HEK293 (cell line): ENCODE measurements around the gene F2.
A peak's percentile ranks its signal among the peaks of the same experiment; 100 is the strongest.

Source experiments
- HOXD13 ChIP-seq: sonication (generic); formaldehyde crosslinking; IDR thresholded peaks from 2 replicates; pipeline ENCODE4 v1.8.0; 2022; ENCODE audit warnings: missing genetic modification reagents, borderline replicate concordance
- IKZF3 ChIP-seq: fragments of 450-650 bp; IDR thresholded peaks from 2 replicates; pipeline ENCODE4 v1.5.0; 2018; ENCODE audit warnings: missing biosample characterization, mild to moderate bottlenecking, missing genetic modification characterization, moderate library complexity
- KLF7 ChIP-seq: fragments of 450-650 bp; formaldehyde crosslinking; IDR thresholded peaks from 2 replicates; pipeline ENCODE4 v1.5.1; 2016; ENCODE audit warnings: missing biosample characterization, missing genetic modification characterization, borderline replicate concordance
- SCRT1 ChIP-seq: fragments of 450-650 bp; formaldehyde crosslinking; IDR thresholded peaks from 2 replicates; pipeline ENCODE4 v1.5.1; 2016; ENCODE audit warnings: missing biosample characterization, missing genetic modification characterization, borderline replicate concordance
- SCRT2 ChIP-seq: fragments of 450-650 bp; formaldehyde crosslinking; IDR thresholded peaks from 2 replicates; pipeline ENCODE4 v1.5.1; 2016; ENCODE audit warnings: missing biosample characterization, missing genetic modification characterization
- SETDB1 ChIP-seq: IDR thresholded peaks from one replicate; pipeline ENCODE4 v1.6.1; 2017; ENCODE audit warnings: mild to moderate bottlenecking, low read length, moderate library complexity, mixed read lengths; ENCODE audit not compliant: insufficient read length
- ZBTB1 ChIP-seq: fragments of 450-650 bp; formaldehyde crosslinking; IDR thresholded peaks from 2 replicates; pipeline ENCODE4 v1.5.1; 2016; ENCODE audit warnings: missing biosample characterization, missing genetic modification characterization
- ZFP3 ChIP-seq: fragments of 450-650 bp; formaldehyde crosslinking; IDR thresholded peaks from 2 replicates; pipeline ENCODE4 v1.5.1; 2016; ENCODE audit warnings: low read depth, missing biosample characterization, missing genetic modification characterization
- ZNF112 ChIP-seq: fragments of 450-650 bp; formaldehyde crosslinking; IDR thresholded peaks from 2 replicates; pipeline ENCODE4 v1.5.0; 2017; ENCODE audit warnings: missing biosample characterization, missing genetic modification characterization
- ZNF114 ChIP-seq: fragments of 450-650 bp; formaldehyde crosslinking; IDR thresholded peaks from 2 replicates; pipeline ENCODE4 v1.5.0; 2017; ENCODE audit warnings: missing biosample characterization, missing genetic modification characterization
- ZNF138 ChIP-seq: fragments of 450-650 bp; formaldehyde crosslinking; IDR thresholded peaks from 2 replicates; pipeline ENCODE4 v1.5.1; 2016; ENCODE audit warnings: missing biosample characterization, missing genetic modification characterization, borderline replicate concordance
- ZNF146 ChIP-seq: fragments of 450-650 bp; formaldehyde crosslinking; IDR thresholded peaks from 2 replicates; pipeline ENCODE4 v1.5.1; 2016; ENCODE audit warnings: missing biosample characterization, missing genetic modification characterization
- ZNF2 ChIP-seq: fragments of 450-650 bp; formaldehyde crosslinking; IDR thresholded peaks from 2 replicates; pipeline ENCODE4 v1.5.1; 2016; ENCODE audit warnings: missing biosample characterization, missing genetic modification characterization
- ZNF23 ChIP-seq: fragments of 450-650 bp; formaldehyde crosslinking; IDR thresholded peaks from 2 replicates; pipeline ENCODE4 v1.5.1; 2016; ENCODE audit warnings: missing biosample characterization, missing genetic modification characterization, borderline replicate concordance
- ZNF24 ChIP-seq: fragments of 450-650 bp; formaldehyde crosslinking; IDR thresholded peaks from 2 replicates; pipeline ENCODE4 v1.5.1; 2016; ENCODE audit warnings: missing biosample characterization, missing genetic modification characterization
- ZNF521 ChIP-seq: fragments of 450-650 bp; formaldehyde crosslinking; IDR thresholded peaks from 2 replicates; pipeline ENCODE4 v1.5.1; 2017; ENCODE audit warnings: missing biosample characterization, mild to moderate bottlenecking, missing genetic modification characterization
- ZNF585B ChIP-seq: fragments of 450-650 bp; formaldehyde crosslinking; IDR thresholded peaks from 2 replicates; pipeline ENCODE4 v1.5.1; 2016; ENCODE audit warnings: missing biosample characterization, missing genetic modification characterization
- ZNF596 ChIP-seq: fragments of 450-650 bp; IDR thresholded peaks from 2 replicates; pipeline ENCODE4 v1.5.0; 2018; ENCODE audit warnings: missing biosample characterization, mild to moderate bottlenecking, missing genetic modification characterization, moderate library complexity
- ZNF624 ChIP-seq: fragments of 450-650 bp; formaldehyde crosslinking; IDR thresholded peaks from 2 replicates; pipeline ENCODE4 v1.5.1; 2017; ENCODE audit warnings: missing biosample characterization, missing genetic modification characterization
- ZSCAN16 ChIP-seq: fragments of 450-650 bp; formaldehyde crosslinking; IDR thresholded peaks from 2 replicates; pipeline ENCODE4 v1.5.1; 2016; ENCODE audit warnings: missing biosample characterization, missing genetic modification characterization
- TF ChIP-seq, protein P1 (sequence below): fragments of 450-650 bp; formaldehyde crosslinking; IDR thresholded peaks from 2 replicates; pipeline ENCODE4 v1.5.1; 2017; ENCODE audit warnings: missing biosample characterization, missing genetic modification characterization
- TF ChIP-seq, protein P2 (sequence below): fragments of 450-650 bp; formaldehyde crosslinking; IDR thresholded peaks from 2 replicates; pipeline ENCODE4 v1.5.0; 2017; ENCODE audit warnings: missing biosample characterization, missing genetic modification characterization, borderline replicate concordance
- TF ChIP-seq, protein P3 (sequence below): fragments of 450-650 bp; formaldehyde crosslinking; IDR thresholded peaks from 2 replicates; pipeline ENCODE4 v1.5.1; 2016; ENCODE audit warnings: missing biosample characterization, missing genetic modification characterization, borderline replicate concordance
- TF ChIP-seq, protein P4 (sequence below): fragments of 450-650 bp; formaldehyde crosslinking; IDR thresholded peaks from 2 replicates; pipeline ENCODE4 v1.5.1; 2016; ENCODE audit warnings: missing biosample characterization, missing genetic modification characterization, borderline replicate concordance
- TF ChIP-seq, protein P5 (sequence below): fragments of 450-650 bp; formaldehyde crosslinking; IDR thresholded peaks from 2 replicates; pipeline ENCODE4 v1.5.1; 2017; ENCODE audit warnings: missing biosample characterization, missing genetic modification characterization
- TF ChIP-seq, protein P6 (sequence below): fragments of 450-650 bp; formaldehyde crosslinking; IDR thresholded peaks from 2 replicates; pipeline ENCODE4 v1.5.1; 2016; ENCODE audit warnings: missing biosample characterization, missing genetic modification characterization

The F2 gene

DNA sequence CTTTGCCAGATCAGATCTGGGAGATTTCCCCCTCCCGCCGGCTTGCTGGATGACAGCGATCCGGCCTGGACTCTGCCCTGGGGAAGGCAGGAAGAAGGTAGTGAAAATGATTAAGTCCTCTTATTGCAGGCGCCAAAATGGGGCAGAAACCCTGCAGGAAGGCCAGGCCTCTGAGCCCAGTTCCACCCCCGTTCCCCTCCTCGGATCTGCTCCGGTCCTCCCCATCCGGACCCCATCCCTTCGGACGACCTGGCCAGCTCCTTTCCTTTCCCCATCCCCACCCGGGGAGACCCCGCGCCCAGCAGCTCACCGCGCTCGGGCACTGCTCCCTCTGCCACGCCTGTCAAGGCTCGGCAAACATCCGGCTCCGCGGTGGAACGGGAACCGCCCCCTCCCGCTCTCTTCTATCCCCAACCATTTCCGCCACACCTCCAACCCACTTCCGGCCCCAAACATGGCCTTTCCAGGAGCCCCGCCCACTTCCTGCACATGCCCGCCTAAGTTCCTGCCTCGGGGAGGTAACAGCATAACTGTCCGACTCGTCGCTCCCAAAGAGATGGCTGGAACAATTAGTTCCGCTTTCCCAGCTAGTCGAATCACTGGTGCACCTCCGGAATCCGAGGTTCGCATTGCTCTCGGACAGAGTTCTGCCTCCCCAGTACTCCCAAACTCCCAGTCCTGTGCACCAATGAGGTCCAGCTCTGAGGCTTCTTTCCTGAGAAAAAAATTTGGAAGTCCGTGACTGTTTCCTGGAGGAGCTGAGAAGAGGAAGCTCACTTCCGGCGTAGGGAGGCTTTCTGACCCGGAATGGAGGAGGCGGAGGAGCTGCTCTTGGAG is 18.6 kb upstream of the F2 start, which contains the start of the genes ARHGAP1 and ZNF408 (continued):
- TF ChIP-seq, protein P1, sequence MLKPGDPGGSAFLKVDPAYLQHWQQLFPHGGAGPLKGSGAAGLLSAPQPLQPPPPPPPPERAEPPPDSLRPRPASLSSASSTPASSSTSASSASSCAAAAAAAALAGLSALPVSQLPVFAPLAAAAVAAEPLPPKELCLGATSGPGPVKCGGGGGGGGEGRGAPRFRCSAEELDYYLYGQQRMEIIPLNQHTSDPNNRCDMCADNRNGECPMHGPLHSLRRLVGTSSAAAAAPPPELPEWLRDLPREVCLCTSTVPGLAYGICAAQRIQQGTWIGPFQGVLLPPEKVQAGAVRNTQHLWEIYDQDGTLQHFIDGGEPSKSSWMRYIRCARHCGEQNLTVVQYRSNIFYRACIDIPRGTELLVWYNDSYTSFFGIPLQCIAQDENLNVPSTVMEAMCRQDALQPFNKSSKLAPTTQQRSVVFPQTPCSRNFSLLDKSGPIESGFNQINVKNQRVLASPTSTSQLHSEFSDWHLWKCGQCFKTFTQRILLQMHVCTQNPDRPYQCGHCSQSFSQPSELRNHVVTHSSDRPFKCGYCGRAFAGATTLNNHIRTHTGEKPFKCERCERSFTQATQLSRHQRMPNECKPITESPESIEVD (tag by site-specific recombination) = no peak; the same call in 1 of the 2 replicates
- TF ChIP-seq ZNF23 (tag by site-specific recombination) = no peak
- peak; percentile 84 for TF ChIP-seq IKZF3 (tag by site-specific recombination)
- TF ChIP-seq, protein P2, sequence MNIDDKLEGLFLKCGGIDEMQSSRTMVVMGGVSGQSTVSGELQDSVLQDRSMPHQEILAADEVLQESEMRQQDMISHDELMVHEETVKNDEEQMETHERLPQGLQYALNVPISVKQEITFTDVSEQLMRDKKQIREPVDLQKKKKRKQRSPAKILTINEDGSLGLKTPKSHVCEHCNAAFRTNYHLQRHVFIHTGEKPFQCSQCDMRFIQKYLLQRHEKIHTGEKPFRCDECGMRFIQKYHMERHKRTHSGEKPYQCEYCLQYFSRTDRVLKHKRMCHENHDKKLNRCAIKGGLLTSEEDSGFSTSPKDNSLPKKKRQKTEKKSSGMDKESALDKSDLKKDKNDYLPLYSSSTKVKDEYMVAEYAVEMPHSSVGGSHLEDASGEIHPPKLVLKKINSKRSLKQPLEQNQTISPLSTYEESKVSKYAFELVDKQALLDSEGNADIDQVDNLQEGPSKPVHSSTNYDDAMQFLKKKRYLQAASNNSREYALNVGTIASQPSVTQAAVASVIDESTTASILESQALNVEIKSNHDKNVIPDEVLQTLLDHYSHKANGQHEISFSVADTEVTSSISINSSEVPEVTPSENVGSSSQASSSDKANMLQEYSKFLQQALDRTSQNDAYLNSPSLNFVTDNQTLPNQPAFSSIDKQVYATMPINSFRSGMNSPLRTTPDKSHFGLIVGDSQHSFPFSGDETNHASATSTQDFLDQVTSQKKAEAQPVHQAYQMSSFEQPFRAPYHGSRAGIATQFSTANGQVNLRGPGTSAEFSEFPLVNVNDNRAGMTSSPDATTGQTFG (tag by site-specific recombination) = no peak
- peak; percentile 43; the same call in 1 of the 2 replicates for TF ChIP-seq ZNF146 (tag by site-specific recombination)
- no peak for TF ChIP-seq SETDB1
- TF ChIP-seq ZNF114 (tag by site-specific recombination) = no peak
- TF ChIP-seq HOXD13 (CRISPR knock-in tag) = no peak
- TF ChIP-seq, protein P3, sequence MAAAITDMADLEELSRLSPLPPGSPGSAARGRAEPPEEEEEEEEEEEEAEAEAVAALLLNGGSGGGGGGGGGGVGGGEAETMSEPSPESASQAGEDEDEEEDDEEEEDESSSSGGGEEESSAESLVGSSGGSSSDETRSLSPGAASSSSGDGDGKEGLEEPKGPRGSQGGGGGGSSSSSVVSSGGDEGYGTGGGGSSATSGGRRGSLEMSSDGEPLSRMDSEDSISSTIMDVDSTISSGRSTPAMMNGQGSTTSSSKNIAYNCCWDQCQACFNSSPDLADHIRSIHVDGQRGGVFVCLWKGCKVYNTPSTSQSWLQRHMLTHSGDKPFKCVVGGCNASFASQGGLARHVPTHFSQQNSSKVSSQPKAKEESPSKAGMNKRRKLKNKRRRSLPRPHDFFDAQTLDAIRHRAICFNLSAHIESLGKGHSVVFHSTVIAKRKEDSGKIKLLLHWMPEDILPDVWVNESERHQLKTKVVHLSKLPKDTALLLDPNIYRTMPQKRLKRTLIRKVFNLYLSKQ = no peak
- peak; percentile 95 for TF ChIP-seq ZNF24 (tag by site-specific recombination)
- TF ChIP-seq ZNF624 (tag by site-specific recombination) = no peak
- no peak for TF ChIP-seq ZNF521 (tag by site-specific recombination)
- TF ChIP-seq ZNF596 = no peak
- no peak for TF ChIP-seq ZBTB1 (tag by site-specific recombination)
- no peak for TF ChIP-seq SCRT2 (tag by site-specific recombination)
- TF ChIP-seq, protein P4, sequence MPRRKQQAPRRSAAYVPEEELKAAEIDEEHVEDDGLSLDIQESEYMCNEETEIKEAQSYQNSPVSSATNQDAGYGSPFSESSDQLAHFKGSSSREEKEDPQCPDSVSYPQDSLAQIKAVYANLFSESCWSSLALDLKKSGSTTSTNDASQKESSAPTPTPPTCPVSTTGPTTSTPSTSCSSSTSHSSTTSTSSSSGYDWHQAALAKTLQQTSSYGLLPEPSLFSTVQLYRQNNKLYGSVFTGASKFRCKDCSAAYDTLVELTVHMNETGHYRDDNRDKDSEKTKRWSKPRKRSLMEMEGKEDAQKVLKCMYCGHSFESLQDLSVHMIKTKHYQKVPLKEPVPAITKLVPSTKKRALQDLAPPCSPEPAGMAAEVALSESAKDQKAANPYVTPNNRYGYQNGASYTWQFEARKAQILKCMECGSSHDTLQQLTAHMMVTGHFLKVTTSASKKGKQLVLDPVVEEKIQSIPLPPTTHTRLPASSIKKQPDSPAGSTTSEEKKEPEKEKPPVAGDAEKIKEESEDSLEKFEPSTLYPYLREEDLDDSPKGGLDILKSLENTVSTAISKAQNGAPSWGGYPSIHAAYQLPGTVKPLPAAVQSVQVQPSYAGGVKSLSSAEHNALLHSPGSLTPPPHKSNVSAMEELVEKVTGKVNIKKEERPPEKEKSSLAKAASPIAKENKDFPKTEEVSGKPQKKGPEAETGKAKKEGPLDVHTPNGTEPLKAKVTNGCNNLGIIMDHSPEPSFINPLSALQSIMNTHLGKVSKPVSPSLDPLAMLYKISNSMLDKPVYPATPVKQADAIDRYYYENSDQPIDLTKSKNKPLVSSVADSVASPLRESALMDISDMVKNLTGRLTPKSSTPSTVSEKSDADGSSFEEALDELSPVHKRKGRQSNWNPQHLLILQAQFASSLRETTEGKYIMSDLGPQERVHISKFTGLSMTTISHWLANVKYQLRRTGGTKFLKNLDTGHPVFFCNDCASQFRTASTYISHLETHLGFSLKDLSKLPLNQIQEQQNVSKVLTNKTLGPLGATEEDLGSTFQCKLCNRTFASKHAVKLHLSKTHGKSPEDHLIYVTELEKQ = no peak
- TF ChIP-seq SCRT1 (tag by site-specific recombination) = 0 out of 2 replicates have a peak, but pooled peaks have one; percentile 10
- peak; percentile 46; the same call in 1 of the 2 replicates for TF ChIP-seq KLF7
- TF ChIP-seq, protein P5, sequence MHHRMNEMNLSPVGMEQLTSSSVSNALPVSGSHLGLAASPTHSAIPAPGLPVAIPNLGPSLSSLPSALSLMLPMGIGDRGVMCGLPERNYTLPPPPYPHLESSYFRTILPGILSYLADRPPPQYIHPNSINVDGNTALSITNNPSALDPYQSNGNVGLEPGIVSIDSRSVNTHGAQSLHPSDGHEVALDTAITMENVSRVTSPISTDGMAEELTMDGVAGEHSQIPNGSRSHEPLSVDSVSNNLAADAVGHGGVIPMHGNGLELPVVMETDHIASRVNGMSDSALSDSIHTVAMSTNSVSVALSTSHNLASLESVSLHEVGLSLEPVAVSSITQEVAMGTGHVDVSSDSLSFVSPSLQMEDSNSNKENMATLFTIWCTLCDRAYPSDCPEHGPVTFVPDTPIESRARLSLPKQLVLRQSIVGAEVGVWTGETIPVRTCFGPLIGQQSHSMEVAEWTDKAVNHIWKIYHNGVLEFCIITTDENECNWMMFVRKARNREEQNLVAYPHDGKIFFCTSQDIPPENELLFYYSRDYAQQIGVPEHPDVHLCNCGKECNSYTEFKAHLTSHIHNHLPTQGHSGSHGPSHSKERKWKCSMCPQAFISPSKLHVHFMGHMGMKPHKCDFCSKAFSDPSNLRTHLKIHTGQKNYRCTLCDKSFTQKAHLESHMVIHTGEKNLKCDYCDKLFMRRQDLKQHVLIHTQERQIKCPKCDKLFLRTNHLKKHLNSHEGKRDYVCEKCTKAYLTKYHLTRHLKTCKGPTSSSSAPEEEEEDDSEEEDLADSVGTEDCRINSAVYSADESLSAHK = peak; percentile 20; the same call in 1 of the 2 replicates
- no peak for TF ChIP-seq ZNF585B (tag by site-specific recombination)
- TF ChIP-seq ZNF2 (tag by site-specific recombination) = peak; percentile 97
- no peak for TF ChIP-seq ZFP3 (tag by site-specific recombination)
- no peak for TF ChIP-seq ZNF138 (tag by site-specific recombination)
- TF ChIP-seq ZSCAN16 = peak; percentile 99
- TF ChIP-seq ZNF112 (tag by site-specific recombination) = no peak
- TF ChIP-seq, protein P6, sequence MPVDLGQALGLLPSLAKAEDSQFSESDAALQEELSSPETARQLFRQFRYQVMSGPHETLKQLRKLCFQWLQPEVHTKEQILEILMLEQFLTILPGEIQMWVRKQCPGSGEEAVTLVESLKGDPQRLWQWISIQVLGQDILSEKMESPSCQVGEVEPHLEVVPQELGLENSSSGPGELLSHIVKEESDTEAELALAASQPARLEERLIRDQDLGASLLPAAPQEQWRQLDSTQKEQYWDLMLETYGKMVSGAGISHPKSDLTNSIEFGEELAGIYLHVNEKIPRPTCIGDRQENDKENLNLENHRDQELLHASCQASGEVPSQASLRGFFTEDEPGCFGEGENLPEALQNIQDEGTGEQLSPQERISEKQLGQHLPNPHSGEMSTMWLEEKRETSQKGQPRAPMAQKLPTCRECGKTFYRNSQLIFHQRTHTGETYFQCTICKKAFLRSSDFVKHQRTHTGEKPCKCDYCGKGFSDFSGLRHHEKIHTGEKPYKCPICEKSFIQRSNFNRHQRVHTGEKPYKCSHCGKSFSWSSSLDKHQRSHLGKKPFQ (tag by site-specific recombination) = no peak
